Subcutaneous abdominal adipose tissue (tissue), 5 donors: Measurements from ENCODE around the gene SLAMF7.
A peak's percentile ranks its signal among the peaks of the same experiment; 100 is the strongest.

ENCODE experiments used
- H3K27ac ChIP-seq: one replicate; pipeline ENCODE4 v1.7.0; 2013; ENCODE audit warnings: low read depth, mild to moderate bottlenecking, inconsistent platforms, low read length, moderate library complexity
- H3K27me3 ChIP-seq, 5 donors: one replicate each; pipeline ENCODE4 v1.7.0; 2013; ENCODE audit warnings: low read length in 5 of 5, inconsistent platforms in 1 of 5; ENCODE audit not compliant: control insufficient read depth in 5 of 5, insufficient read depth in 4 of 5
- H3K36me3 ChIP-seq, 5 donors: one replicate each; pipeline ENCODE4 v1.7.0; 2013; ENCODE audit warnings: low read length in 5 of 5; ENCODE audit not compliant: control insufficient read depth in 5 of 5, insufficient read depth in 5 of 5
- H3K4me1 ChIP-seq, 5 donors: one replicate each; pipeline ENCODE4 v1.7.0; 2013; ENCODE audit warnings: low read length in 5 of 5, mild to moderate bottlenecking in 3 of 5, moderate library complexity in 1 of 5; ENCODE audit not compliant: control insufficient read depth in 5 of 5, insufficient read depth in 5 of 5
- H3K4me3 ChIP-seq, 5 donors: one replicate each; pipeline ENCODE4 v1.7.0; 2013; ENCODE audit warnings: low read length in 5 of 5, low read depth in 1 of 5
- H3K9ac ChIP-seq, 5 donors: one replicate each; pipeline ENCODE4 v1.7.0; 2013; ENCODE audit warnings: low read length in 5 of 5, mild to moderate bottlenecking in 4 of 5, moderate library complexity in 3 of 5
- H3K9me3 ChIP-seq, 5 donors: one replicate each; pipeline ENCODE4 v1.7.0; 2013; ENCODE audit warnings: low read length in 5 of 5; ENCODE audit not compliant: control insufficient read depth in 5 of 5
- donor health status: healthy.
- donor health status: healthy.
- donor health status: healthy.
- donor health status: healthy.
- donor health status: healthy.

SLAMF7 gene

DNA sequence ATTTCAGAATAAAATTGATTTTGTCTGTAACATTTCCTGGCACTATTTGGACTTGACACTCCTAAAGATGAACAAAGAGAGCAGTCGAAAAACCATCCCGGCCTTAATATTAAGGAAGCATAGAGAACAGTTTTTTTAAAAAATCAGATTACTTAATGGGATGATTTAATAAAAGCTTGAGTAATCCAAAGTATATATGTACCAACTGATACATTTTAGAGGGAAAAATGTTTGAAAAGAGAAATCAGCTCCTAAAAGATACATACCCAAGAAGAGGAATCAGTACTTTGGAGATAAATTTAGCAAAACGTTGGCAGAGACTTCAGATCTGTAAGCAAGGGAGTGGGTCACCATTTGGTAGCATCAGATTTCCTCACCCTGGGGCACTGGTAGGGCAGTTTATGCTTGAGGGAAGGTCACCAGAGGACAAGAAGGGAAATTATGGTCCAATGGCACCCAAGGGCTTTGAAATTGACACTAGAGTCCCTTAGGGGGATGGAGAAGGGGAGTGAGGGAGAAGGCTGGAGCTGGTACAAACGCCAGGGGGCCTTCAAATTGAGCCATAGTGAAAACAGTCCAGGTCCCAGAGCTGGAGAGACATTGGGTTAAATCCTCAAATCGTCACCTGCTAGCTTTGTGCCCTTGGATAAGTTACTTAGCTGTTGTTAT, 5.9 kb downstream of the SLAMF7 start:
- Histone ChIP-seq H3K4me1 (no peaks in the 10 kb centered on the region), H3K4me3 (no peak overlapping the region), H3K9me3 (no peaks in the 10 kb centered on the region), H3K36me3 (no peaks in the 10 kb centered on the region), H3K9ac (no peak overlapping the region), H3K27me3 (peaks cover 0 to 4% (median 2%) of the 10 kb centered on the region in 5 donors), H3K27ac (no peak overlapping the region)

- peaks cover 0 to 4% (median 4%) of the 10 kb centered on the region in 5 donors for H3K27me3 ChIP-seq
- no peaks in the 10 kb centered on the region for H3K9me3 ChIP-seq
- H3K27ac ChIP-seq, result no peak overlapping the region
- no peak overlapping the region for H3K4me3 ChIP-seq
- no peak overlapping the region for H3K9ac ChIP-seq
- no peaks in the 10 kb centered on the region for H3K36me3 ChIP-seq
- H3K4me1 ChIP-seq, result no peaks in the 10 kb centered on the region
These were observed 6.5 kb downstream of the SLAMF7 start for GRCh38 chr1:160745551-160745950.

DNA sequence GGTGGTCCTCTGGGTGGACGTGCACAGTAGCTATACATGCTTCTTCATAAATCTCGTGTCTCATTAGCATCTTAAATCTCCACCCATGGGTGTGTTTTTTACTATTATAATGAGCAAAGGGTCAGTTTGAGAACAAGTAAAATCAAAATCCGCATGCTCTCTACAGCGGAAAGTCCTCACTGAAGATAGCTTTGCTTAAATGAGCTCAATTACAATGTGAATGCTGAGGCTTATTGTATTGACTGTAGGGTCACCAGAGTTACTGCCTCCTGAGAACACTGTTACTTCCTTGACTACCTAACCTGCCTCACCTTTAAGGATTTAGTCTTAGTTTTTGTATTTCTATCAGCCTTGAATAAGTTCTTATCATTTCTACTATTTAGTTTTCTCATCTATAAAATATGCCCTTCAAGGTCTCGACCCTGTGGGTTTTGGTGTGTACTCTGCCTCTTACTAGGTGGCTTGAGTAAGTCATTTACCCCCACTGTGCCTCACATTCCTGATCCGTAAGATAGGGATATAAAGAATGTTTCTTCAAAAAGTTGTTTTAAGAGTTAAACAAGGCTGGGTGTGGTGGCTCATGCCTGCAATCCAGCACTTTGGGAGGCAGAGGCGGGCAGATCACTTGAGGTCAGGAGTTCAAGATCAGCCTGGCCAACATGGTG, 7.9 kb downstream of the SLAMF7 start:
- no peak overlapping the region for H3K4me3 ChIP-seq
- no peaks in the 10 kb centered on the region for H3K36me3 ChIP-seq
- no peaks in the 10 kb centered on the region for H3K9me3 ChIP-seq
- no peak overlapping the region for H3K27ac ChIP-seq
- H3K9ac ChIP-seq, result no peak overlapping the region
- H3K27me3 ChIP-seq, result peaks cover 0 to 5% (median 4%) of the 10 kb centered on the region in 5 donors
- no peaks in the 10 kb centered on the region for H3K4me1 ChIP-seq

GRCh38 chr1:160747717-160748116, 8.7 kb downstream of the SLAMF7 start:
- no peaks in the 10 kb centered on the region for H3K9me3 ChIP-seq
- H3K27me3 ChIP-seq, result peaks cover 0 to 7% (median 4%) of the 10 kb centered on the region in 5 donors
- no peaks in the 10 kb centered on the region for H3K4me1 ChIP-seq
- no peak overlapping the region for H3K4me3 ChIP-seq
- H3K27ac ChIP-seq, result no peak overlapping the region
- H3K9ac ChIP-seq, result no peak overlapping the region
- no peaks in the 10 kb centered on the region for H3K36me3 ChIP-seq

GRCh38 chr1:160748181-160748877, 9.3 kb downstream of the SLAMF7 start:
- Histone ChIP-seq H3K9me3 (no peaks in the 10 kb centered on the region), H3K27ac (no peak overlapping the region), H3K27me3 (peaks cover 0 to 9% (median 4%) of the 10 kb centered on the region in 5 donors), H3K36me3 (no peaks in the 10 kb centered on the region), H3K4me1 (no peaks in the 10 kb centered on the region), H3K4me3 (no peak overlapping the region), H3K9ac (no peak overlapping the region)

DNA sequence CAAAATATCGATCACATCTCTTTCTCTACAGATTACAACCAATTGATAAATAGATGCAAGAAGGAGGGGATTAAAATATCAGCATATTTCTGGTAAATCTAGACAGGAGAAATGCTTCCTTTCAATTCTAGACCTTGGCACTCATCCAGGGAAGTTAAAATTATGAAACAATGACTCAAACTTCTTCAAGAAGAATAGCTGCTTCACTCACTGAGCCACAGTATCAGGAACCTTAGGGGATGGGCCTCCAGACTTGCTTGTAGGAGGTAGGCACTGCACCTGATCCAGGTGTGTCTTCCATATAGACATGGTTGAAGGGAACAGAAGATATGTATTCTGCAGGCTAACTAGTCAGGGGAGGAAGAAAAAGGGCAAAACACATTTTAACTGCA, 9.8 kb downstream of the SLAMF7 start:
- Histone ChIP-seq H3K36me3 (no peaks in the 10 kb centered on the region), H3K27me3 (peaks cover 0 to 9% (median 4%) of the 10 kb centered on the region in 5 donors), H3K27ac (no peak overlapping the region), H3K4me3 (no peak overlapping the region), H3K9me3 (no peaks in the 10 kb centered on the region), H3K4me1 (no peaks in the 10 kb centered on the region), H3K9ac (no peak overlapping the region)

DNA sequence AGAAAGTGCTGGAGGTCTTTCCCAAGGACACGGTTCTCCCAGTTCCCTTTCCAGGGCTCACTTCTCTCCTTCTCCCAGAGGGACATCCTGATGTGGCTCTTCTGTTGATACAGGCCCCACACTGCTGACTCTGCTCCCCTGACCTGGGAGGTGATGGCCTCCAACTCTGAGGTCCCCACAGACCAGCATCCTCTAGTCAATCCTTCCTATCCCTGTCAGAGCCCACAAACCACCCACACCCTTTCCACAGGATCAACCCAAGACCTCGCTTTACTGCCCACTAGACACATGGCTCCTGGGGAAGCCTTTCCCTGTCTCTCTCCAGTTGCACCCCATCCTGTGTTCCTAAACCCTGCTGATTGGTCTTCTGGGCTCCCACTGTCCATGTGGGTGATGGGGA, 11.6 kb downstream of the SLAMF7 start:
- no peaks in the 10 kb centered on the region for H3K4me1 ChIP-seq
- peaks cover 0 to 9% (median 4%) of the 10 kb centered on the region in 5 donors for H3K27me3 ChIP-seq
- H3K4me3 ChIP-seq, result peak overlapping the region in 1 of 5 donors; percentile 10
- H3K36me3 ChIP-seq, result no peaks in the 10 kb centered on the region
- no peak overlapping the region for H3K9ac ChIP-seq
- H3K27ac ChIP-seq, result no peak overlapping the region
- no peaks in the 10 kb centered on the region for H3K9me3 ChIP-seq

- Histone ChIP-seq H3K9me3 (no peaks in the 10 kb centered on the region), H3K36me3 (no peaks in the 10 kb centered on the region), H3K27ac (no peak overlapping the region), H3K4me3 (no peak overlapping the region), H3K9ac (no peak overlapping the region), H3K4me1 (no peaks in the 10 kb centered on the region), H3K27me3 (peaks cover 0 to 9% (median 4%) of the 10 kb centered on the region in 5 donors)
These were observed 13.4 kb downstream of the SLAMF7 start for GRCh38 chr1:160752406-160752805.

DNA sequence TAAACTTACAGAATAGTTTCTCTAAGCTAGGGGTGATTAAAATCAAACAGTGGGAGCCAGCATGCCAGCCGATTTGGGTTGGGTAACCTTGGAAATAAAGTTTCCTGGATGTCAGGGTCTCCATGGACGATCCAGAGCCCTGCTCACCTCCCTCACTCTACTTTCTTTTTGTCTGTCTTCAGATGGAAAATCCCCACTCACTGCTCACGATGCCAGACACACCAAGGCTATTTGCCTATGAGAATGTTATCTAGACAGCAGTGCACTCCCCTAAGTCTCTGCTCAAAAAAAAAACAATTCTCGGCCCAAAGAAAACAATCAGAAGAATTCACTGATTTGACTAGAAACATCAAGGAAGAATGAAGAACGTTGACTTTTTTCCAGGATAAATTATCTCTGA, 13.9 kb downstream of the SLAMF7 start:
- H3K27ac ChIP-seq, result no peak overlapping the region
- no peaks in the 10 kb centered on the region for H3K36me3 ChIP-seq
- H3K4me1 ChIP-seq, result no peaks in the 10 kb centered on the region
- peaks cover 0 to 9% (median 4%) of the 10 kb centered on the region in 5 donors for H3K27me3 ChIP-seq
- H3K9ac ChIP-seq, result no peak overlapping the region
- H3K4me3 ChIP-seq, result no peak overlapping the region
- no peaks in the 10 kb centered on the region for H3K9me3 ChIP-seq

GRCh38 chr1:160753594-160753993, 14.5 kb downstream of the SLAMF7 start:
- Histone ChIP-seq H3K36me3 (no peaks in the 10 kb centered on the region), H3K4me1 (no peaks in the 10 kb centered on the region), H3K9me3 (no peaks in the 10 kb centered on the region), H3K27me3 (peaks cover 0 to 5% (median 4%) of the 10 kb centered on the region in 5 donors), H3K4me3 (no peak overlapping the region), H3K9ac (no peak overlapping the region), H3K27ac (no peak overlapping the region)
